ENCODE results near the gene LSM12.

LSM12 gene

DNA sequence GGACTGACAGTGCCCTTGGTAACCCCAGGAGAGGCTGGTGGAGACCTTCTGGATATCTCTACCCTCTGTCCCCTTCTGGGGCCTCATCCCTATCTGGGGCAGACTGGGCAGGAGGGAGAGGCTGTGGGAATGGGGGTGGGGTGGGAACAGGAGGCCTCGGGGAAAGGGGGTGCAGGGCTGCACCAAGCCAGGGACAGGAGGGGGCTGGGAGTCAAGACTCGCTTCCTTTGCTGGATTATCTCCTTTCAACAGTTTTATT, 28.8 kb upstream of the LSM12 start:
- DNase-seq = no peak

DNA sequence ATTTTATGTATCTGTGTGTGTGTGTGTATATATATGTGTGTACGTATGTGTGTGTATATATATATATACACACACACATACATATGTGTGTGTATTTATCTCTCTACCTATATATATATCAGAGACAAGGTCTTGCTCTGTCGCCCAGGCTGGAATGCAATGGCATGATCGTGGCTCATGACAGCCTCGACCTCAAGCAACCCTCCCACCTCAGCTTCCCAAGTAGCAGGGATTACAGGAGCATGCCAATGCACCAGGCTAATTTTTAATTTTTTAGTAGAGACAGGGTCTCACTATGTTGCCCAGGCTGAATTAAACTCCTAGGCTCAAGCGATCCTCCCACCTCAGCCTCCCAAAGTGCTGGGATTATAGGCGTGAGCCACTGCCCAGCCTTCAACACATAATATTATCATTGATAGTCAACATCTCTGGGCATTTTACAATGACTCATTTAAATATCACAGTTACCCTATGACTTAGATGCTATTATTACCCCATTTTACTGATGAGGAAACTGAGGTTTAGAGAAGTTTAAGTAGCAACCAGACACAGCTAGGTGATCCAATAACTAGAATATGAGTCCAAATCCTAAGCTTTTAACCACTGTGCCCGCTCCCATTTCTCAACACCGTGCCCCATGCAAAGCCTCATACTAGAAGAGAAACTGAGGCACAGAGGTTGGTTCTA, 28.4 kb upstream of the LSM12 start:
- no peak for DNase-seq

- no peak for DNase-seq
Observed at GRCh38 chr17:44093231-44093900, 26.9 kb upstream of the LSM12 start.

DNA sequence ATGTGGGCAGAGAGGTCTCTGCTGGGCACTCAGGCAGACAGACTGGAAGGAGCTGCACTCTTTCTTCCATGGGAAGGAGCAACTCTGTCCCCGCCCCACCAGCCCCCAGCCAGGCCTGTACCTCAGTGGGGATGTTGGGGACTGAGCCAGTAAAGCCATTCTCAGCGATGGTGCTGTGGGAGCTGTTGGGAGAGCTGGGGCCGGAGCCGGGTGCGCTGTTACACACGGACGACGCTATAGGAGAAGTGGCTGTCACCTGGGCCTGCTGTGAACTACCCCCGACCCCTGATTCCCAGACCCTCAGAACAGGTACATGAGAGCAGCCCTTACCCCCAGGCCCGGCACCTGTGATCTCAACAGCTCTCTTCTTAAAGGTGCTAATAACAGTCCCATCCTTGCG, 25.6 kb upstream of the LSM12 start:
- no peak for DNase-seq

GRCh38 chr17:44091200-44091997, 24.9 kb upstream of the LSM12 start:
- DNase-seq = no peak

DNA sequence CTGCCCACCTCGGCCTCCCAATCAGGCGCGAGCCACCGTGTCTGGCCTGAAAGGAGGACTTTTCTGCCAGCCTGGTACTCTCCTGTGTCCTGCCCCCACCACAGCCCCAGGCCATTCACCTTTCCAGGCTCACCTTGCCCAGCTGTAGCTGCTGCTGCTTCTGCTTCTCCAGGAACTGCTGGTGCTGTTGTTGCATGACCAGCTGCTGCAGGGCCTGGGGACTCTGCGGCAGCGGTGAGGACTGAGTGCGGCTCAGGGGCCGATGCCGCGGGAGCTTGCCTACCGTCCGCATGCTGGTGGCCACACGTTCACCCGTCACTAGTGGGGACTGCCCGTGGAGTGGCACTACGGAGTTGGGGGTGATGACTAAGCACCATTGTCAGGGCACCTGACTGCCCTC, 21.8 kb upstream of the LSM12 start:
- DNase-seq = no peak

GRCh38 chr17:44087319-44087718, 20.8 kb upstream of the LSM12 start:
- DNase-seq = no peak

- peak; percentile 75 for DNase-seq
Observed at GRCh38 chr17:44086364-44087311, 20.2 kb upstream of the LSM12 start.

- DNase-seq = no peak
Observed at GRCh38 chr17:44085908-44086307, 19.4 kb upstream of the LSM12 start.

GRCh38 chr17:44084921-44085320, 18.4 kb upstream of the LSM12 start:
- no peak for DNase-seq

GRCh38 chr17:44084131-44084538, 17.7 kb upstream of the LSM12 start:
- DNase-seq = peak; percentile 62

DNA sequence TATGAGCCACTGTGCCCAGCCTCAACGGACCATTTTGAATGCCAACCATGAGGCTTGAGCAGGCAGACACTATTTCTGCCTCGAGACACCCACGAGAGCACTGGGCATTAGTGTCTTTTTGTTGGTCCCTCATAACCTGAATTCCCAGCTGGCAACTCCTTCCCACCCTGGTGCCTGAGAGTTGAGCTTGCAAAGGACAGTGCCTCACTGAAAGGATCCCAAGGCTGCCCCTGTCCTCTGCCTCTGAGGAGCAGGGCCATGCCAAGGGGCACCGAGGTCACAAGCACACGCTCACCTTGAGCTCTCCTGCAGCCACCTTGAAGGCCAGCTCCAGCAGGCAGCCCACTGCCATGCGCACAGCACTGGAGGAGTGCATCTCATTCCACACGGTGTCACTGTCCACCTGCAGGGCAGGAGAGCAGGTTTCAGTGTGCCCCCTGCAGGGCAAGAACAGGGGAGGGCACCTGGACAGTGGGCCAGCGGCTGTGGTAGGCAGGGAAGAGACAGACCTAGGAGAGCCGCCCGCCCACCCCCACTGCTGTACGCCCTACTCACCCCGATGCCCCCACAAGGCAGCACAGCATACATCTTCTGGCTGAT, 16.9 kb upstream of the LSM12 start:
- DNase-seq = no peak

DNA sequence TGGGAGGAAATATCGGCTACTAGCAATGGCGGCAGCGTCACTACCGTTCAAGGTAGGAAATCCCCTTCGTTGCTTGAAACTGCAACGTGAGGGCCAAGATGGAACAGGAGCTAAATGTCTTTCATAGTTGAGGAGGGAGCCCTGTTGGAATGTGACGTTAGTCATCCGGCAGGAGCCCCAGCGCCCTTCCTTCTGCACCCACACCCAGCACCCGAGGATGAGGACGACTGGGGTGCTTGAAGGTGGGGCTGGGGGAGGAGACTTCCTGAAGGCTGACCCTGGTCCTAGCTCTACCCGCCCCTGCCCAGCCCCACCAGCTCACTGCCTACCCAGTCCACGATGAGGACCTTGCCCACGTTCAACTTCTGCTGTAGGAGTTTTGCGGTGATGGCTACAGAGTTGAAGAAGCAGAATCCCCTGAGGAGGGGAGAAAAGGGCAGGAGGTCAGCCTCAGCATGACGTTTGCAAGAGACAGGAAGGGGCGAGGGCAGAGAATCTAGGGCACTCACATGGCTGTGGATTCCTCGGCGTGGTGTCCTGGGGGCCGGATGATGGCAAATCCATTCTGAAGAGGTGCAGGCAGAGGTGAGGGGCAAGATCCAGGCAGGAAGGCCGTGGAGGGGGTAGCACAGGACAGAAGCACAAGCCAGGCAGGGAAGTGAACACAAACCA, 15.9 kb upstream of the LSM12 start:
- no peak for DNase-seq

GRCh38 chr17:44081681-44082080, 15.2 kb upstream of the LSM12 start:
- DNase-seq = no peak

GRCh38 chr17:44079877-44080821, 13.7 kb upstream of the LSM12 start:
- no peak for DNase-seq

- no peak for DNase-seq
Observed at GRCh38 chr17:44078412-44078811, 11.9 kb upstream of the LSM12 start.

- no peak for DNase-seq
Observed at GRCh38 chr17:44077595-44077909, 11.1 kb upstream of the LSM12 start.

DNA sequence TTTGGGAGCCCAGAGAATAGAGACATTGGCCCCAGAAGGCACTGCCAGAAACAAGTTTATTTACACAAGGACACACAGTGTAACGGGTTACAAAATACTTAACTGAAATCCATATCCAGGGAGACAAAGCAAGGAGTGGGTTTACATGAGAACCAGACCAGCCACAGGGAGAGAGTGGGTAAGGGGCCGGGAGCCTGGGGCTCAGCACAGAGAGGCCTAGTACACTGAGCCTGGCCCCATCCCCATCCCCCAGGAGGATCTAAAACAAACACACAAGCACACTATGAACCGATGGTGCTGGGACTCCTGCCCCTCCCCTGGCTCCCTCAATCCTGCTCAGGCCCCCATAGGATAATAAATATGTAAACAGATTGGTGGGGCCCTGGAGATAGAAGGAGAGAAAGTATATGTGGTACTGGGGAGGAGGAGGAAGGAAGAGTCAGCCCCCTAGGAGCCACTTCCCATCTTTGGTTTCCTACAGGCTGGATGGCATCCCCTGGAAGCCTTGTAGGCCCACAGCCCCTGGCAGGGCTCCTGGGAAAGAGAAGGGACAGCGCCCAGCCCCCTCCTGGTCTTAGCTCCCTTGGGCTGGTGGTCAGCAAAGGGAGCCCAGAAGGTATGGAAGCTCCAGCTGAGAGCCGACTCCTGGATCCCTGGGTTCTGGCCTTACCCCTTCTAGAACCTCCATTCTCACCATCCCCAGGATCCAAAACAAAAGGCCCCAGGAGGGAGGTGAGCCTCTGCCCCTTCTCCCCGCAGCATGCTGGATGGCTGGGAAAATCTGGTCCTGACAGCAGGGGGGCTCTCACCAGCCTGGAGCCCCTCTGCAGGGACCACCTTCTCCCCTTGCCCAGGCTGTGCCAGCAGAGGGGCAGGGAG, 10.5 kb upstream of the LSM12 start:
- DNase-seq = no peak

DNA sequence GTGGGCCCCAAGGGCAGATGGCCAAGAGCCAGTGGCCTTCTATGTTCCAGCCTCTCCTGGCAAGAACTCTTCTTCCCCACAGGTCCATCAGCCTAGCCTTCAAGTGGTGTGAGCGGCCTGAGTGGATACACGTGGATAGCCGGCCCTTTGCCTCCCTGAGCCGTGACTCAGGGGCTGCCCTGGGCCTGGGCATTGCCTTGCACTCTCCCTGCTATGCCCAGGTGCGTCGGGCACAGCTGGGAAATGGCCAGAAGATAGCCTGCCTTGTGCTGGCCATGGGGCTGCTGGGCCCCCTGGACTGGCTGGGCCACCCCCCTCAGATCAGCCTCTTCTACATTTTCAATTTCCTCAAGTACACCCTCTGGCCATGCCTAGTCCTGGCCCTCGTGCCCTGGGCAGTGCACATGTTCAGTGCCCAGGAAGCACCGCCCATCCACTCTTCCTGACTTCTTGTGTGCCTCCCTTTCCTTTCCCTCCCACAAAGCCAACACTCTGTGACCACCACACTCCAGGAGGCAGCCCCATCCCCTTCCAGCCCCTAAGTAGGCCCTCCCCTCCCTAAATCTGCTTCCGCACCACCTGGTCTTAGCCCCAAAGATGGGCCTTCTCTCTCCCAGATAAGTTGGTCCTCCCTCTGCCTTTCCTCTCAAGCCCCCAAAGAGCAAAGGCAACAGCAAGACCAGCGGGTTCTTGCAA, 9.3 kb upstream of the LSM12 start:
- no peak for DNase-seq
